ENCODE data around the gene AHCTF1. TPM values are rescaled to one million over a fixed set of nuclear protein-coding genes. Genes with fewer than 3 reads are reported as not detected.

Gene AHCTF1
- total RNA-seq, 1 experiment from 2014 or later: 44.3 TPM

DNA sequence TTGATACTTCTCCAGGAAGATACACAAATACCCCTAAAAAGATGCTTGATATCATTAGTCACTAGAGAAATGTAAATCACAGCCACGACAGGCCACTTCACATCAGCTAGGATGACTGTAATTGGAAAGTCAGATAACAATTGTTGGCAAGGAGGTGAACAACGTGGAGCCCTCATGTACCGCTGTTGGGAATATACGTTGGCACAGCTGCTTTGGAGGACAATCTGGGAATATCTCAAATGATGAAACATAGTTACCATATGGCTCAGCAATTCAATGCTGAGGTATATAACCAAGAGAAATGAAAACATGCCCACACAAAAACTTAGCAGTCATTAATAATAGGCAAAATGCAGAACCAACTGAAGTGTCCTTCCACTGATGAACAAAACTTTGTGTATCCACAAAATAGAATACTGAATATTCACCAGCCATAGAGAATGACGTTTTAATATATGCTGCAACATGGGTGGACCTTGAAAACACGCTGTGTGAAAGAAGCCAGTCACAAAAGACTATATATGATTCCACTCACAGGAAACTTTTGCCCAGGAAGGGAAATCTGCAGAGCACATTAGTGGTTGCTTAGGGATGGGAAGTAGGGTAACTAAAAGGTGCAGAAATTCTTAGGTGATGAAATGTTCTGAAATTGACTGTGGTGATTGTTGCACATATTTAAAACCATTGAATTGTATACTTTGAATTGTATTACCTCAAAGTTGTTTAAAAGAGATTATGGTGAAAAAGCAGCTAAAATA lies 95.4 kb downstream of the AHCTF1 start:
- Histone ChIP-seq H3K9ac (ENCODE audit: extremely low read depth, insufficient read length, low read length) (no peak overlapping the region), H3K18ac (ENCODE audit: insufficient read length, low read depth, low read length) (no peak overlapping the region), H3T11ph (ENCODE audit: low read length) (no peak overlapping the region), H3K4me1 (ENCODE audit: insufficient read depth, low read length) (no peaks in the 10 kb centered on the region), H2AK5ac (ENCODE audit: insufficient read length, low read length) (no peak overlapping the region), H4K20me1 (ENCODE audit: control insufficient read depth, insufficient read depth, insufficient read length) (no peaks in the 10 kb centered on the region), H2BK15ac (ENCODE audit: low read depth, low read length) (no peak overlapping the region), H3K23me2 (ENCODE audit: insufficient read length, low read depth, low read length, poor library complexity, severe bottlenecking) (no peaks in the 10 kb centered on the region), H3K79me2 (ENCODE audit: insufficient read depth, low read length) (no peaks in the 10 kb centered on the region), H2BK5ac (ENCODE audit: insufficient read length, low read length) (no peak overlapping the region), H4K91ac (ENCODE audit: insufficient read length, low read depth, low read length) (no peak overlapping the region), H4K8ac (replicated peaks; ENCODE audit: insufficient read length, low read depth, low read length) (no peak overlapping the region), H2BK12ac (ENCODE audit: insufficient read length, low read depth, low read length) (no peak overlapping the region), H3K4ac (ENCODE audit: low read depth, low read length) (no peak overlapping the region), H3K79me1 (ENCODE audit: insufficient read depth, low read depth, low read length, poor library complexity, severe bottlenecking) (no peaks in the 10 kb centered on the region), H3K27ac (ENCODE audit: insufficient read length, low read depth, low read length) (no peak overlapping the region), H3K14ac (ENCODE audit: insufficient read depth, low read length) (no peak overlapping the region), H3K27me3 (ENCODE audit: insufficient read depth, low read length) (no peaks in the 10 kb centered on the region), H3K56ac (ENCODE audit: insufficient read length, low read depth, low read length) (no peak overlapping the region), H4K5ac (ENCODE audit: insufficient read length, low read depth, low read length) (no peak overlapping the region), H2BK120ac (ENCODE audit: low read depth, low read length, poor library complexity, severe bottlenecking) (no peak overlapping the region), H3K9me3 (ENCODE audit: control insufficient read depth, low read depth, low read length) (no peaks in the 10 kb centered on the region), H2AFZ (ENCODE audit: low read length) (no peak overlapping the region), H3K4me2 (ENCODE audit: insufficient read depth, insufficient read length, low read length) (no peak overlapping the region), H2BK20ac (ENCODE audit: low read depth, low read length, poor library complexity, severe bottlenecking) (no peak overlapping the region), H3K23ac (ENCODE audit: insufficient read length, low read depth, low read length) (no peak overlapping the region)
- Mint-ChIP-seq H3K27me3 (ENCODE audit: low read depth) (no peaks in the 10 kb centered on the region), H3K27ac (no peak overlapping the region), H3K4me1 (no peaks in the 10 kb centered on the region), H3K36me3 (ENCODE audit: insufficient read depth in 1 of 3, low read depth in 3 of 3) (peaks cover 0 to 9% (median 8%) of the 10 kb centered on the region in 3 experiments; a peak in 5 of 7 replicates), H3K9me3 (no peaks in the 10 kb centered on the region; a peak in 2 of 5 replicates), H3K4me3 (no peak overlapping the region)
- no CpG with 5 or more reads among the region's 6 CpGs for WGBS (ENCODE audit: extremely low coverage, insufficient read length, low lambda C conversion rate)
- no peak for DNase-seq
- TF ChIP-seq, protein P1, sequence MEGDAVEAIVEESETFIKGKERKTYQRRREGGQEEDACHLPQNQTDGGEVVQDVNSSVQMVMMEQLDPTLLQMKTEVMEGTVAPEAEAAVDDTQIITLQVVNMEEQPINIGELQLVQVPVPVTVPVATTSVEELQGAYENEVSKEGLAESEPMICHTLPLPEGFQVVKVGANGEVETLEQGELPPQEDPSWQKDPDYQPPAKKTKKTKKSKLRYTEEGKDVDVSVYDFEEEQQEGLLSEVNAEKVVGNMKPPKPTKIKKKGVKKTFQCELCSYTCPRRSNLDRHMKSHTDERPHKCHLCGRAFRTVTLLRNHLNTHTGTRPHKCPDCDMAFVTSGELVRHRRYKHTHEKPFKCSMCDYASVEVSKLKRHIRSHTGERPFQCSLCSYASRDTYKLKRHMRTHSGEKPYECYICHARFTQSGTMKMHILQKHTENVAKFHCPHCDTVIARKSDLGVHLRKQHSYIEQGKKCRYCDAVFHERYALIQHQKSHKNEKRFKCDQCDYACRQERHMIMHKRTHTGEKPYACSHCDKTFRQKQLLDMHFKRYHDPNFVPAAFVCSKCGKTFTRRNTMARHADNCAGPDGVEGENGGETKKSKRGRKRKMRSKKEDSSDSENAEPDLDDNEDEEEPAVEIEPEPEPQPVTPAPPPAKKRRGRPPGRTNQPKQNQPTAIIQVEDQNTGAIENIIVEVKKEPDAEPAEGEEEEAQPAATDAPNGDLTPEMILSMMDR (conservative IDR thresholded peaks at IDR 0.05): no peak

All from H9 (cell line).